HepG2 (cell line): ENCODE data around the gene ENO3. TPM values are rescaled to one million over a fixed set of nuclear protein-coding genes. Genes with fewer than 3 reads are reported as not detected.

ENCODE experiments used
- ARID4A ChIP-seq: sonication (generic); formaldehyde crosslinking; IDR thresholded peaks from 2 replicates; pipeline ENCODE4 v1.5.0; 2020; ENCODE audit warnings: mild to moderate bottlenecking, missing genetic modification reagents, borderline replicate concordance
- FIP1L1 ChIP-seq: fragments of 200-400 bp; formaldehyde crosslinking; IDR thresholded peaks from 2 replicates; pipeline ENCODE4 v1.6.1; 2018; ENCODE audit warnings: low read depth, mild to moderate bottlenecking, low read length, moderate library complexity, borderline replicate concordance; ENCODE audit not compliant: insufficient read depth
- LRRFIP1 ChIP-seq: sonication (generic); formaldehyde crosslinking; conservative IDR thresholded peaks from 2 replicates; pipeline ENCODE4 v1.4.0; 2020; ENCODE audit warnings: missing genetic modification reagents
- MZF1 ChIP-seq: sonication (generic); formaldehyde crosslinking; IDR thresholded peaks from 2 replicates; pipeline ENCODE4 v1.8.1; 2023; ENCODE audit warnings: mild to moderate bottlenecking, missing genetic modification reagents, borderline replicate concordance
- POLR2A ChIP-seq, 2 experiments: IDR thresholded peaks; 2 replicates each; pipeline ENCODE4 v1.6.1; 2011; ENCODE audit warnings: low read depth in 2 of 2, low read length in 2 of 2, mild to moderate bottlenecking in 1 of 2, moderate library complexity in 1 of 2; ENCODE audit not compliant: insufficient read depth in 1 of 2
- POLR2G ChIP-seq: fragments of 200-400 bp; formaldehyde crosslinking; IDR thresholded peaks from 2 replicates; pipeline ENCODE4 v1.6.1; 2018; ENCODE audit warnings: mild to moderate bottlenecking, low read depth, low read length, moderate library complexity
- SAFB2 ChIP-seq: sonication (generic); formaldehyde crosslinking; IDR thresholded peaks from 2 replicates; pipeline ENCODE4 v1.5.1; 2020; ENCODE audit warnings: missing genetic modification reagents, low read depth, mild to moderate bottlenecking, borderline replicate concordance
- SALL2 ChIP-seq: sonication (generic); formaldehyde crosslinking; IDR thresholded peaks from 2 replicates; pipeline ENCODE4 v1.8.1; 2023; ENCODE audit warnings: mild to moderate bottlenecking, missing genetic modification reagents, inconsistent platforms
- SP1 ChIP-seq, 2 experiments: fragments of 450-650 bp in 1 of 2; sonication (generic) in 1 of 2; formaldehyde crosslinking in 1 of 2; IDR thresholded peaks; 2 replicates each; pipeline versions ENCODE4 v1.4.0 to v1.6.1; 2016 to 2020; ENCODE audit warnings: missing genetic modification reagents in 1 of 2
- SSRP1 ChIP-seq: IDR thresholded peaks from 2 replicates; pipeline ENCODE4 v1.6.1; 2016; ENCODE audit warnings: control low read depth
- STAT6 ChIP-seq: sonication (generic); formaldehyde crosslinking; IDR thresholded peaks from 2 replicates; pipeline ENCODE4 v1.4.0; 2020; ENCODE audit warnings: missing genetic modification reagents, mild to moderate bottlenecking, borderline replicate concordance
- ZBTB8A ChIP-seq: sonication (generic); formaldehyde crosslinking; IDR thresholded peaks from 2 replicates; pipeline ENCODE4 v1.4.0; 2020; ENCODE audit warnings: mild to moderate bottlenecking, low read depth, missing genetic modification reagents, borderline replicate concordance
- ZNF12 ChIP-seq: sonication (generic); formaldehyde crosslinking; IDR thresholded peaks from 2 replicates; pipeline ENCODE4 v1.5.0; 2020; ENCODE audit warnings: missing genetic modification reagents
- ZNF563 ChIP-seq: sonication (generic); formaldehyde crosslinking; IDR thresholded peaks from 2 replicates; pipeline ENCODE4 v1.8.0; 2022; ENCODE audit warnings: mild to moderate bottlenecking, moderate library complexity, missing genetic modification reagents
- ZSCAN5A ChIP-seq: sonication (generic); formaldehyde crosslinking; IDR thresholded peaks from 2 replicates; pipeline ENCODE4 v1.8.0; 2022; ENCODE audit warnings: mild to moderate bottlenecking, missing genetic modification reagents, borderline replicate concordance
- polyA plus RNA-seq, 8 experiments: library from polyadenylated mRNA; depleted of rRNA in 3 of 8; stranded (reverse) in 7 of 8; unstranded in 1 of 8; fragments of >200 nt; fragmentation: Illumina TruSeq in 4 of 8; extraction: Trizol in 4 of 8; gene quantifications; 2 replicates each; pipeline versions ENCODE4 v1.2.1 to v1.2.3, GENCODE V29; 2011 to 2016; ENCODE audit warnings: low read depth in 4 of 8, missing spikeins in 1 of 8, mixed read lengths in 1 of 8; ENCODE audit not compliant: insufficient read depth in 1 of 8
- total RNA-seq, 5 experiments: library from RNA; depleted of rRNA; stranded (reverse); fragments of >200 nt; fragmentation: Illumina TruSeq; extraction: Trizol; gene quantifications; 2 replicates each; pipeline ENCODE4 v1.2.3, GENCODE V29; 2016; ENCODE audit warnings: low read depth in 1 of 5

ENO3 gene
- total and polyA plus RNA-seq, 2 of the 13 experiments (the other 11 are each of a cell fraction or from before 2014, with no cell fraction given), result 59.8 to 69.8 TPM

- peak; percentile 53 for TF ChIP-seq POLR2G
- no peak for TF ChIP-seq STAT6 (CRISPR knock-in tag)
- TF ChIP-seq ZNF563 (CRISPR knock-in tag), result no peak
- TF ChIP-seq POLR2A (IDR thresholded peaks at IDR 0.05; ENCODE audit: insufficient read depth in 1 of 2, low read depth in 2 of 2, low read length in 2 of 2), result peak in 1 of 2 experiments; percentile 73; a peak in 2 of 4 replicates
- no peak for TF ChIP-seq LRRFIP1 (CRISPR knock-in tag)
- TF ChIP-seq MZF1 (CRISPR knock-in tag), result no peak
- TF ChIP-seq FIP1L1, result peak; percentile 62; the same call in 1 of the 2 replicates
- 0 out of 2 replicates have a peak, but pooled peaks have one; percentile 40 for TF ChIP-seq SALL2 (CRISPR knock-in tag)
- TF ChIP-seq ARID4A (CRISPR knock-in tag), result 0 out of 2 replicates have a peak, but pooled peaks have one; percentile 26
- peak; percentile 86; the same call in 1 of the 2 replicates for TF ChIP-seq SSRP1 (CRISPR knock-in tag)
- TF ChIP-seq ZNF12 (CRISPR knock-in tag), result no peak
- TF ChIP-seq ZBTB8A, result no peak
- TF ChIP-seq ZSCAN5A (CRISPR knock-in tag), result no peak
- TF ChIP-seq SAFB2 (CRISPR knock-in tag), result no peak
- no peak for TF ChIP-seq SP1 (IDR thresholded peaks at IDR 0.05)
- TF ChIP-seq SP1 (CRISPR knock-in tag; IDR thresholded peaks at IDR 0.05), result 0 out of 2 replicates have a peak, but pooled peaks have one; percentile 25
Observed at GRCh38 chr17:4945176-4945943, 5.6 kb upstream of the ENO3 start (continued).
